Body of pancreas (tissue), 4 donors: ENCODE results near the gene FOXK2.

ENCODE experiments used
- CTCF ChIP-seq, 7 experiments: fragments of 450-650 bp in 4 of 7; fragments of 200-600 bp in 3 of 7; sonication (generic) in 3 of 7; IDR thresholded peaks; one replicate each; pipeline ENCODE4 v1.5.1; 2016 to 2019; ENCODE audit warnings: antibody characterized with exemption in 7 of 7
- POLR2A ChIP-seq, 3 donors: fragments of 450-650 bp; IDR thresholded peaks; one replicate each; pipeline ENCODE4 v1.6.1; 2016; ENCODE audit warnings: antibody characterized with exemption in 3 of 3, mild to moderate bottlenecking in 2 of 3

- TF ChIP-seq POLR2A (IDR thresholded peaks at IDR 0.05) (no peak), CTCF (IDR thresholded peaks at IDR 0.05) (no peak)
These were observed 45.1 kb upstream of the FOXK2 start for GRCh38 chr17:82474223-82475010.
